K562 (cell line): Measurements from ENCODE around the gene PPP1R37. TPM values are rescaled to one million over a fixed set of nuclear protein-coding genes. Genes with fewer than 3 reads are reported as not detected.

Experiments
- ARID4B ChIP-seq: sonication (generic); formaldehyde crosslinking; IDR thresholded peaks from 2 replicates; pipeline ENCODE4 v1.8.0; 2022; ENCODE audit warnings: mild to moderate bottlenecking, missing genetic modification reagents
- E2F5 ChIP-seq: sonication (generic); formaldehyde crosslinking; IDR thresholded peaks from 2 replicates; pipeline ENCODE4 v1.8.0; 2022; ENCODE audit warnings: mild to moderate bottlenecking, missing genetic modification reagents
- FOXM1 ChIP-seq, 2 experiments: fragments of 450-650 bp in 1 of 2; sonication (generic) in 1 of 2; formaldehyde crosslinking in 1 of 2; IDR thresholded peaks; 2 replicates each; pipeline versions ENCODE4 v1.6.1 to v1.9.0; 2017 to 2022; ENCODE audit warnings: low read depth in 2 of 2, mild to moderate bottlenecking in 2 of 2, missing genetic modification reagents in 1 of 2, moderate library complexity in 1 of 2
- IRF1 ChIP-seq: sonication (generic); formaldehyde crosslinking; IDR thresholded peaks from 2 replicates; pipeline ENCODE4 v1.8.0; 2022; ENCODE audit warnings: missing genetic modification reagents, mild to moderate bottlenecking, borderline replicate concordance
- MTA1 ChIP-seq: fragments of 450-650 bp; IDR thresholded peaks from 2 replicates; pipeline ENCODE4 v1.6.1; 2017; ENCODE audit warnings: borderline replicate concordance
- PML ChIP-seq: IDR thresholded peaks from 2 replicates; pipeline ENCODE4 v1.6.1; 2012; ENCODE audit warnings: low read length, inconsistent platforms
- ZBTB5 ChIP-seq: fragments of 450-650 bp; IDR thresholded peaks from 2 replicates; pipeline ENCODE4 v1.6.1; 2017; ENCODE audit warnings: antibody characterized with exemption
- ZNF407 ChIP-seq: fragments of 450-650 bp; IDR thresholded peaks from 2 replicates; pipeline ENCODE4 v1.6.1; 2016; ENCODE audit warnings: low read depth
- ZNF551 ChIP-seq: fragments of 250-450 bp; sonication (Bioruptor Pico); IDR thresholded peaks from 2 replicates; pipeline ENCODE4 v1.5.0; 2021; ENCODE audit warnings: mild to moderate bottlenecking, moderate library complexity
- polyA plus RNA-seq, 8 experiments: library from polyadenylated mRNA; depleted of rRNA in 4 of 8; stranded (reverse) in 5 of 8; unstranded in 3 of 8; fragments of >200 nt; fragmentation: Nextera tagmentation in 2 of 8; fragmentation: Illumina TruSeq in 1 of 8; extraction: Ambion mirVana in 2 of 8; extraction: Trizol in 1 of 8; gene quantifications; 2 replicates each; pipeline versions ENCODE4 v1.2.1 to v1.2.3, GENCODE V29; 2011 to 2014; ENCODE audit warnings: inconsistent platforms in 1 of 8, missing spikeins in 1 of 8
- total RNA-seq, 7 experiments: library from RNA; depleted of rRNA in 6 of 7; stranded (reverse); fragments of >200 nt in 6 of 7; fragmentation: Illumina TruSeq in 2 of 7; extraction: Trizol in 2 of 7; gene quantifications; 2 replicates each; pipeline versions ENCODE4 v1.2.1 to v1.2.3, GENCODE V29; 2011 to 2021; ENCODE audit warnings: low replicate concordance in 1 of 7

PPP1R37 gene
- total and polyA plus RNA-seq, 9 of the 15 experiments (the other 6 are each of a cell fraction or from before 2014, with no cell fraction given) = 0.04 to 20.3 (median 7.3) TPM

- TF ChIP-seq FOXM1 (IDR thresholded peaks at IDR 0.05; ENCODE audit: low read depth) (no peak), FOXM1 (CRISPR knock-in tag; IDR thresholded peaks at IDR 0.05; ENCODE audit: low read depth) (peak; percentile 63), E2F5 (CRISPR knock-in tag) (0 out of 2 replicates have a peak, but pooled peaks have one; percentile 64), MTA1 (no peak), ARID4B (CRISPR knock-in tag) (peak; percentile 99), ZNF551 (CRISPR knock-in tag) (no peak), IRF1 (no peak), ZNF407 (no peak), ZBTB5 (no peak), PML (peak; percentile 18; the same call in 1 of the 2 replicates)
Observed at GRCh38 chr19:45079063-45079910, 13.7 kb upstream of the PPP1R37 start, which contains the start of gene GEMIN7 (continued).
